Measurements from ENCODE around the gene UNC79. TPM values are rescaled to one million over a fixed set of nuclear protein-coding genes. Genes with fewer than 3 reads are reported as not detected.

The UNC79 gene
- total RNA-seq, 4 donors from 2014 or later = 0.13 to 0.16 (median 0.15) TPM; not detected in 1

GRCh38 chr14:93571275-93571674, 140.5 kb downstream of the UNC79 start:
- Histone ChIP-seq H3K9me3 (no peaks in the 10 kb centered on the region), H3K4me3 (no peak overlapping the region), H3K4me1 (no peaks in the 10 kb centered on the region), H3K27ac (no peak overlapping the region), H3K27me3 (no peaks in the 10 kb centered on the region), H3K36me3 (no peaks in the 10 kb centered on the region)
- no peak for ATAC-seq
- WGBS, 2 donors (ENCODE audit: low coverage in 1 of 2) = 73 to 80% methylated on average over 5 of the region's 5 CpGs
- no peak for TF ChIP-seq POLR2A (IDR thresholded peaks at IDR 0.05)
- TF ChIP-seq EP300 (IDR thresholded peaks at IDR 0.05) = no peak
- no peak for TF ChIP-seq POLR2AphosphoS5 (IDR thresholded peaks at IDR 0.05)
- TF ChIP-seq CTCF (IDR thresholded peaks at IDR 0.05) = no peak

GRCh38 chr14:93579178-93579577, 148.4 kb downstream of the UNC79 start:
- Histone ChIP-seq H3K4me3 (no peak overlapping the region), H3K36me3 (no peaks in the 10 kb centered on the region), H3K9me3 (no peaks in the 10 kb centered on the region), H3K27me3 (peaks cover 13% of the 10 kb centered on the region), H3K27ac (no peak overlapping the region), H3K4me1 (no peaks in the 10 kb centered on the region)
- WGBS, 2 donors (ENCODE audit: low coverage in 1 of 2) = 70 to 73% methylated on average over 2 to 3 of the region's 3 CpGs
- ATAC-seq = no peak
- no peak for TF ChIP-seq EP300 (IDR thresholded peaks at IDR 0.05)
- TF ChIP-seq POLR2AphosphoS5 (IDR thresholded peaks at IDR 0.05) = no peak
- TF ChIP-seq CTCF (IDR thresholded peaks at IDR 0.05) = no peak
- TF ChIP-seq POLR2A (IDR thresholded peaks at IDR 0.05) = no peak

GRCh38 chr14:93582516-93582915, 151.8 kb downstream of the UNC79 start:
- H3K27ac ChIP-seq = no peak overlapping the region
- H3K27me3 ChIP-seq = peaks cover 13% of the 10 kb centered on the region
- TF ChIP-seq POLR2A (IDR thresholded peaks at IDR 0.05) = no peak
- no peak for TF ChIP-seq EP300 (IDR thresholded peaks at IDR 0.05)
- TF ChIP-seq POLR2AphosphoS5 (IDR thresholded peaks at IDR 0.05) = no peak
- TF ChIP-seq CTCF (IDR thresholded peaks at IDR 0.05) = no peak
- 81 to 92% methylated on average over 3 to 5 of the region's 10 CpGs for WGBS, 2 donors (ENCODE audit: low coverage in 1 of 2)
- no peak for ATAC-seq
- H3K4me1 ChIP-seq = no peaks in the 10 kb centered on the region
- H3K36me3 ChIP-seq = no peaks in the 10 kb centered on the region
- H3K4me3 ChIP-seq = no peak overlapping the region
- no peaks in the 10 kb centered on the region for H3K9me3 ChIP-seq

GRCh38 chr14:93587330-93587729, 156.6 kb downstream of the UNC79 start:
- Histone ChIP-seq H3K36me3 (no peaks in the 10 kb centered on the region), H3K4me1 (no peaks in the 10 kb centered on the region), H3K9me3 (no peaks in the 10 kb centered on the region), H3K27me3 (peaks cover 8% of the 10 kb centered on the region), H3K27ac (no peak overlapping the region), H3K4me3 (no peak overlapping the region)
- WGBS, 2 donors (ENCODE audit: low coverage in 1 of 2) = 75 to 77% methylated on average over 3 of the region's 3 CpGs
- TF ChIP-seq POLR2AphosphoS5 (IDR thresholded peaks at IDR 0.05) = no peak
- TF ChIP-seq POLR2A (IDR thresholded peaks at IDR 0.05) = no peak
- TF ChIP-seq EP300 (IDR thresholded peaks at IDR 0.05) = no peak
- TF ChIP-seq CTCF (IDR thresholded peaks at IDR 0.05) = no peak
- no peak for ATAC-seq

- TF ChIP-seq CTCF (IDR thresholded peaks at IDR 0.05) = no peak
- TF ChIP-seq POLR2A (IDR thresholded peaks at IDR 0.05) = no peak
- no peak for TF ChIP-seq EP300 (IDR thresholded peaks at IDR 0.05)
- TF ChIP-seq POLR2AphosphoS5 (IDR thresholded peaks at IDR 0.05) = no peak
- H3K27me3 ChIP-seq = peaks cover 26% of the 10 kb centered on the region
- no peaks in the 10 kb centered on the region for H3K4me1 ChIP-seq
- no peak overlapping the region for H3K4me3 ChIP-seq
- no peaks in the 10 kb centered on the region for H3K36me3 ChIP-seq
- no peak for ATAC-seq
- WGBS, 2 donors (ENCODE audit: low coverage in 1 of 2) = 47 to 49% methylated on average over 8 to 10 of the region's 10 CpGs
- H3K27ac ChIP-seq = no peak overlapping the region
- no peaks in the 10 kb centered on the region for H3K9me3 ChIP-seq
Measured at GRCh38 chr14:93591506-93591905, 160.8 kb downstream of the UNC79 start.
